CD4-positive, alpha-beta T cell treated with Interferon alpha-2 for 1 hour (primary cell): ENCODE measurements around the gene BCKDK.
"Not testable (repeated sequence)": the region's sequence is repeated elsewhere in the genome, so short reads cannot be mapped to it uniquely, and the experiment has no call there.

Experiments
- DNase-seq, 2 donors: peaks; one replicate each; pipeline ENCODE4 v3.0.0-alpha.2; 2020 to 2022

The BCKDK gene

GRCh38 chr16:31144418-31144817, 36.2 kb downstream of the BCKDK start:
- DNase-seq: not testable (repeated sequence)

DNA sequence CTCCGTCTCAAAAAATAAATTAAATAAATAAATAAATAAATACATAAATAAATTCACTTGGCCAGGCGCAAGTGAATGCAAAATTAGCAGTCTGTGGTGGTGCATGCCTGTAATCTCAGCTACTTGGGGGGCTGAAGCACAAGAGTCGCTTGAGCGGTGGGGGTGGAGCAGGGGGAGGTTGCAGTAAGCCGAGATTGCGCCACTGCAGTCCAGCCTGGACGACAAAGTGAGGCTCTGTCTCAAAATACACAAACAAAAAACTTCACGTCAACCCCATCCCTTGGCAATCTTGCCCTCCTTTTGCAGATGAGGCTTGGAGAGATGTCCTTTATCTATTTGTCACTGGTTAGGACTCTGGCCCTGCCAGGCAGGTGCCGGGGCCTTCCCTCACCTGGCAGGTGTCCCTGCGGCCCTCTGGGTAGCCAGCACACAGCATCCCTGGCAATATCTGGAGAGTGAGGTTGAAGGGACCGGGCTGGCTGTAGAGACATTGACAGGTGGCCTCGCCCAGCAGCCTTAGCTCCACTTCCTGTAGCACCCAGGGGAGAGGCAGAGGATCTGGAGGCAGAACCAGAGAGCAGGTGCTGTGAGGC, 37.3 kb downstream of the BCKDK start:
- DNase-seq: no peak

GRCh38 chr16:31147574-31147973, 39.4 kb downstream of the BCKDK start:
- DNase-seq: no peak

DNA sequence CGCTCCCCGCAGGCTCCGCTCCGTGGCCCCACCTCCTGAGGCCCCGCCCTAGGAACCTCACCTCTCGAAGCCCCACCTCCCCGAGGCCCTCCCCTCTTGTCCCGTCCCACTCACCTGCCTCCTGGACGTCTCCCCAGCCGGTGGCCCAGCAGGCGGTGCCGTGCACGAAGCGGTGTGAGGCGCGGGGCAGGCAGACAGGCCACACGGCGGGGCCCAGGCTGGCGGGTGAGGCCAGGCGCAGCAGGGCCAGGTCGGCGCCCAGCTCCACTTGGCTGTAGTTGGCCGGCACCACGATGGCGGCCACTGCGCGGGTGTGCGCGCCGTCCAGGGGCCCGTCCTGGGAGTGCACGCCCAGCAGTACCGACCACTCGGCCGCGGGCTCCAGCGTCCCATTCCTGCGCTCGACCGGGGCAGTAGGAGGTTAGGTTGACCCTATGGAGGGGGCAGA, 40.1 kb downstream of the BCKDK start:
- no peak for DNase-seq

GRCh38 chr16:31148896-31149295, 40.7 kb downstream of the BCKDK start:
- no peak for DNase-seq

GRCh38 chr16:31149332-31149731, 41.1 kb downstream of the BCKDK start:
- DNase-seq: no peak

- DNase-seq: no peak
Measured at GRCh38 chr16:31149894-31150890, 42.0 kb downstream of the BCKDK start, which contains the start of gene PRSS36. TSS of gene PRSS36 (minus strand) at chr16:31150066. CDS start at chr16:31150035, 31 bp downstream.

GRCh38 chr16:31150976-31151375, 42.8 kb downstream of the BCKDK start:
- not testable (repeated sequence) for DNase-seq

GRCh38 chr16:31157136-31157535, 49.0 kb downstream of the BCKDK start:
- peak in 1 of 2 donors; percentile 39 for DNase-seq
